A673 (cell line): ENCODE measurements around the gene PRKCQ.

Experiments used
- EZH2 ChIP-seq: fragments of 200-600 bp; sonication (generic); IDR thresholded peaks from 2 replicates; pipeline ENCODE4 v1.6.1; 2017; ENCODE audit warnings: borderline replicate concordance, low read depth, mild to moderate bottlenecking, mixed read lengths, antibody characterized with exemption, low read length; ENCODE audit not compliant: poor library complexity, severe bottlenecking
- TF ChIP-seq, protein P1 (sequence below): fragments of 300-800, 200-600 bp; sonication (generic); conservative IDR thresholded peaks from 2 replicates; pipeline ENCODE4 v1.5.1; 2017; ENCODE audit warnings: low read depth, mild to moderate bottlenecking, antibody characterized with exemption, low read length, moderate library complexity, mixed read lengths

DNA sequence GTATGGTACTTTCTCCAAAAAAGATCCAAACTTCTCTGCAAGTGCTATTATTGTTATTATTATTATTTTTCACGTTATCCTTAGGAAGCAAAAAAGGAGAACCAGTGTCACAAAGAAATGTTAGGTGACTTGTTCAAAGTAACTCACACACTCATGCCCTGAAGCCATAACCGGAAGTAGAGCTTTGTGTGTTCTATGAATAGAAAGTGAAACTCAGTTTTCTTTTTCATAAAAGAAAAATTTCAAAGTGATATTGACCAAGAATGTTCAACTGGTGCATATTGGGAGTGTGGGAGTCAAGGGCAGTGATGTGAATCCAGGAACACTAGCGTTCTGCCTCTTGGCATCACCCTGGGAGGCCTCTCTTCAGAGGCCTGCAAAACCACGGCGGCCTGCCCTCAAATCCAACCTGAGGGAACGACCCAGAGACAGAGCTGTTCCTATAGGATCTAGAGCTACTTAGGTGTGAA lies 106.1 kb downstream of the PRKCQ start:
- TF ChIP-seq EZH2: no peak
- TF ChIP-seq, protein P1, sequence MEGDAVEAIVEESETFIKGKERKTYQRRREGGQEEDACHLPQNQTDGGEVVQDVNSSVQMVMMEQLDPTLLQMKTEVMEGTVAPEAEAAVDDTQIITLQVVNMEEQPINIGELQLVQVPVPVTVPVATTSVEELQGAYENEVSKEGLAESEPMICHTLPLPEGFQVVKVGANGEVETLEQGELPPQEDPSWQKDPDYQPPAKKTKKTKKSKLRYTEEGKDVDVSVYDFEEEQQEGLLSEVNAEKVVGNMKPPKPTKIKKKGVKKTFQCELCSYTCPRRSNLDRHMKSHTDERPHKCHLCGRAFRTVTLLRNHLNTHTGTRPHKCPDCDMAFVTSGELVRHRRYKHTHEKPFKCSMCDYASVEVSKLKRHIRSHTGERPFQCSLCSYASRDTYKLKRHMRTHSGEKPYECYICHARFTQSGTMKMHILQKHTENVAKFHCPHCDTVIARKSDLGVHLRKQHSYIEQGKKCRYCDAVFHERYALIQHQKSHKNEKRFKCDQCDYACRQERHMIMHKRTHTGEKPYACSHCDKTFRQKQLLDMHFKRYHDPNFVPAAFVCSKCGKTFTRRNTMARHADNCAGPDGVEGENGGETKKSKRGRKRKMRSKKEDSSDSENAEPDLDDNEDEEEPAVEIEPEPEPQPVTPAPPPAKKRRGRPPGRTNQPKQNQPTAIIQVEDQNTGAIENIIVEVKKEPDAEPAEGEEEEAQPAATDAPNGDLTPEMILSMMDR: no peak
